ENCODE measurements around the gene BCAP29.

GRCh38 chr7:107643407-107643806 is 63.4 kb downstream of the BCAP29 start:
- TF ChIP-seq YY1 (tag by site-specific recombination; IDR thresholded peaks at IDR 0.05) = no peak
- no peak for TF ChIP-seq HOXA7 (CRISPR knock-in tag; IDR thresholded peaks at IDR 0.05; ENCODE audit: borderline replicate concordance)
- no peak for TF ChIP-seq CTCF (tag by site-specific recombination; IDR thresholded peaks at IDR 0.05)
- no peak for TF ChIP-seq ZNF514 (tag by site-specific recombination; IDR thresholded peaks at IDR 0.05)

Data from HEK293 (cell line).